K562 (cell line): ENCODE data around the gene MPND.

Source experiments
- BMI1 ChIP-seq: fragments of 150-350 bp; IDR thresholded peaks from 2 replicates; pipeline ENCODE4 v1.6.1; 2014; ENCODE audit warnings: low read length
- EP400 ChIP-seq: fragments of 450-650 bp; IDR thresholded peaks from 2 replicates; pipeline ENCODE4 v1.6.1; 2017; ENCODE audit warnings: antibody characterized with exemption, mild to moderate bottlenecking, moderate library complexity
- FOS ChIP-seq: IDR thresholded peaks from 3 replicates; pipeline ENCODE4 v1.6.1; 2011; ENCODE audit not compliant: insufficient read length; ENCODE audit errors: extremely low read depth
- GATAD2A ChIP-seq: fragments of 450-650 bp; IDR thresholded peaks from 2 replicates; pipeline ENCODE4 v1.6.1; 2017
- MXI1 ChIP-seq: IDR thresholded peaks from 2 replicates; pipeline ENCODE4 v1.6.1; 2011; ENCODE audit warnings: low read depth, mild to moderate bottlenecking, improper control_type of control experiment, low read length
- MYBL2 ChIP-seq, 2 experiments: fragments of 450-650 bp in 1 of 2; sonication (generic) in 1 of 2; formaldehyde crosslinking in 1 of 2; IDR thresholded peaks; 2 replicates each; pipeline versions ENCODE4 v1.6.1 to v1.8.1; 2017 to 2022; ENCODE audit warnings: borderline replicate concordance in 1 of 2, inconsistent platforms in 1 of 2, low read depth in 1 of 2, mild to moderate bottlenecking in 1 of 2, missing genetic modification reagents in 1 of 2, moderate library complexity in 1 of 2
- NFYB ChIP-seq: IDR thresholded peaks from 2 replicates; pipeline ENCODE4 v1.6.1; 2011; ENCODE audit warnings: mild to moderate bottlenecking, moderate library complexity; ENCODE audit not compliant: insufficient read length; ENCODE audit errors: extremely low read depth
- SETDB1 ChIP-seq: IDR thresholded peaks from one replicate; pipeline ENCODE4 v1.6.1; 2012; ENCODE audit warnings: low read length, control low read depth, inconsistent platforms
- ZC3H11A ChIP-seq: IDR thresholded peaks from 2 replicates; pipeline ENCODE4 v1.6.1; 2012; ENCODE audit warnings: low read depth, low read length, improper control_type of control experiment
- ZNF274 ChIP-seq: IDR thresholded peaks from 2 replicates; pipeline ENCODE4 v1.6.1; 2011; ENCODE audit warnings: low read depth, mild to moderate bottlenecking, low read length, moderate library complexity, borderline replicate concordance
- TF ChIP-seq, protein P1 (sequence below), 2 experiments: fragments of 150-350 bp in 1 of 2; IDR thresholded peaks; 2 replicates each; pipeline ENCODE4 v1.6.1; 2012 to 2016; ENCODE audit warnings: low read depth in 2 of 2, low read length in 2 of 2, mild to moderate bottlenecking in 1 of 2, moderate library complexity in 1 of 2

DNA sequence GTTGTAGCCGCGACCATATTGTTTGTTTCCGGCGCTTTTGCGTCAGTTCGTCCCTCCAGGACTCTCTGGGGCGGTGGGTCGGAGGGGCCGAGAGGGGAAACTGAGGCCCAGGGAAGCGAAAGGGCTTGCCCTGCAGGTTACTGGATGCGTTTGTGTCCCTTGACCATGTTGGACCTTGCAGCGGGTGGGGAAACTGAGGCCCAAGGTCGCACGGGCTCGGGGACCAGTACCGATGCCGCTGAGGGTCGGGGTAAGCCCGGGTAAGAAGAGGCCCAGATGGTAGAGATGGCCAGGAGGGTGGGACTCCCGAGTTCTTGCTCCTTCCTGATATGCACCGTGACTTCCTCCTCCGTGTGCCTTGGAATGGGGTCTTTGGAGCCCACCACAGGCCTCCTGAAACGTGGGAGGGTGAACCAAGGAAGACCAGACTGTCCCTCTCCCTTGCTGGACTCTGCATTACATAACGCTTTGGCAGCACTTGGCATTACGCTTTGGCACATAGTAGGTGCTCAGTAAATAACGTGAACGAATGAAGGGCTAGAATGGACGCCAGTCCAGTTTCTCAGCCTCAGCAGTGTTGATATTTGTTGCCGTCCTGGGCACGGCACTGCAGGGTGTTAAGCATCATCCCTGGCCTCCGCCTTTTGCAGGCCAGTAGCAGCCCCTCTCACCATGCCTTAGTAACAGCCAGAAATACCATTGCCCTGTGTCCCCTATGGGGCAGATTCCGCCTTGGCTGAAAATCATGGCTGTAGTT is 59.8 kb downstream of the MPND start:
- TF ChIP-seq SETDB1, result no peak
- TF ChIP-seq BMI1, result no peak
- no peak for TF ChIP-seq NFYB
- no peak for TF ChIP-seq EP400
- TF ChIP-seq MYBL2 (IDR thresholded peaks at IDR 0.05; ENCODE audit: low read depth), result no peak
- TF ChIP-seq MYBL2 (CRISPR knock-in tag; IDR thresholded peaks at IDR 0.05; ENCODE audit: borderline replicate concordance), result no peak
- TF ChIP-seq GATAD2A, result no peak
- no peak for TF ChIP-seq ZNF274
- no peak for TF ChIP-seq FOS
- TF ChIP-seq, protein P1, sequence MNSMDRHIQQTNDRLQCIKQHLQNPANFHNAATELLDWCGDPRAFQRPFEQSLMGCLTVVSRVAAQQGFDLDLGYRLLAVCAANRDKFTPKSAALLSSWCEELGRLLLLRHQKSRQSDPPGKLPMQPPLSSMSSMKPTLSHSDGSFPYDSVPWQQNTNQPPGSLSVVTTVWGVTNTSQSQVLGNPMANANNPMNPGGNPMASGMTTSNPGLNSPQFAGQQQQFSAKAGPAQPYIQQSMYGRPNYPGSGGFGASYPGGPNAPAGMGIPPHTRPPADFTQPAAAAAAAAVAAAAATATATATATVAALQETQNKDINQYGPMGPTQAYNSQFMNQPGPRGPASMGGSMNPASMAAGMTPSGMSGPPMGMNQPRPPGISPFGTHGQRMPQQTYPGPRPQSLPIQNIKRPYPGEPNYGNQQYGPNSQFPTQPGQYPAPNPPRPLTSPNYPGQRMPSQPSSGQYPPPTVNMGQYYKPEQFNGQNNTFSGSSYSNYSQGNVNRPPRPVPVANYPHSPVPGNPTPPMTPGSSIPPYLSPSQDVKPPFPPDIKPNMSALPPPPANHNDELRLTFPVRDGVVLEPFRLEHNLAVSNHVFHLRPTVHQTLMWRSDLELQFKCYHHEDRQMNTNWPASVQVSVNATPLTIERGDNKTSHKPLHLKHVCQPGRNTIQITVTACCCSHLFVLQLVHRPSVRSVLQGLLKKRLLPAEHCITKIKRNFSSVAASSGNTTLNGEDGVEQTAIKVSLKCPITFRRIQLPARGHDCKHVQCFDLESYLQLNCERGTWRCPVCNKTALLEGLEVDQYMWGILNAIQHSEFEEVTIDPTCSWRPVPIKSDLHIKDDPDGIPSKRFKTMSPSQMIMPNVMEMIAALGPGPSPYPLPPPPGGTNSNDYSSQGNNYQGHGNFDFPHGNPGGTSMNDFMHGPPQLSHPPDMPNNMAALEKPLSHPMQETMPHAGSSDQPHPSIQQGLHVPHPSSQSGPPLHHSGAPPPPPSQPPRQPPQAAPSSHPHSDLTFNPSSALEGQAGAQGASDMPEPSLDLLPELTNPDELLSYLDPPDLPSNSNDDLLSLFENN (IDR thresholded peaks at IDR 0.05; ENCODE audit: low read depth in 2 of 2, low read length in 2 of 2), result no peak
- TF ChIP-seq ZC3H11A, result no peak
- no peak for TF ChIP-seq MXI1
